Glomerular endothelial cell (primary cell): ENCODE data around the gene TLE6. TPM values are rescaled to one million over a fixed set of nuclear protein-coding genes. Genes with fewer than 3 reads are reported as not detected.

Experiments used
- total RNA-seq: library from RNA; depleted of rRNA; stranded (reverse); fragments of >200 nt; gene quantifications from 2 replicates; pipeline ENCODE4 v1.2.3, GENCODE V29; 2015

Gene TLE6
- total RNA-seq, 1 donor from 2014 or later = 0.88 TPM

Other genes with a start within 250 kb of the TLE6 start
- gene SLC39A3, start 237.5 kb upstream of the TLE6 start, total RNA-seq = 30.2 and 36.5 TPM in 2 replicates
- 75.1 and 80.2 TPM in 2 replicates for gene SGTA, start 194.3 kb upstream of the TLE6 start, total RNA-seq
- gene THOP1, start 192.1 kb upstream of the TLE6 start, total RNA-seq = 89.0 and 89.4 TPM in 2 replicates
- gene ZNF554, start 157.7 kb upstream of the TLE6 start, total RNA-seq = 2.7 and 5.4 TPM in 2 replicates
- gene ZNF555, start 136.1 kb upstream of the TLE6 start, total RNA-seq = 5.8 and 9.1 TPM in 2 replicates
- gene ZNF556, start 110.2 kb upstream of the TLE6 start, total RNA-seq = not detected in 2 replicates
- 2.1 and 5.8 TPM in 2 replicates for gene ZNF57, start 76.6 kb upstream of the TLE6 start, total RNA-seq
- gene ZNF77, start 32.6 kb upstream of the TLE6 start, total RNA-seq = 2.7 and 3.4 TPM in 2 replicates
- 20.8 and 32.8 TPM in 2 replicates for gene TLE2, start 51.7 kb downstream of the TLE6 start, total RNA-seq
- 343 and 401 TPM in 2 replicates for gene TLE5, start 84.9 kb downstream of the TLE6 start, total RNA-seq
- 77.3 and 105 TPM in 2 replicates for gene GNA11, start 116.8 kb downstream of the TLE6 start, total RNA-seq
- gene GNA15, start 158.5 kb downstream of the TLE6 start, total RNA-seq = 0.06 and 0.53 TPM in 2 replicates
- 2.1 TPM in 1 of 2 replicates, not detected in the other for gene S1PR4, start 201.2 kb downstream of the TLE6 start, total RNA-seq
- gene NCLN, start 208.4 kb downstream of the TLE6 start, total RNA-seq = 78.8 and 90.0 TPM in 2 replicates
- gene CELF5, start 247.1 kb downstream of the TLE6 start, total RNA-seq = 0.41 TPM in 1 of 2 replicates, not detected in the other